ENCODE measurements around the gene TECR. TPM values are rescaled to one million over a fixed set of nuclear protein-coding genes. Genes with fewer than 3 reads are reported as not detected.
"Not testable (repeated sequence)": the region's sequence is repeated elsewhere in the genome, so short reads cannot be mapped to it uniquely, and the experiment has no call there.

Gene TECR
- polyA plus RNA-seq, 4 donors, result 64.8 to 153 (median 142) TPM

- no peak for DNase-seq (ENCODE audit: low read depth in 4 of 4, low spot score in 3 of 4)
Measured at GRCh38 chr19:14533450-14533849, 4.1 kb downstream of the TECR start.

DNA sequence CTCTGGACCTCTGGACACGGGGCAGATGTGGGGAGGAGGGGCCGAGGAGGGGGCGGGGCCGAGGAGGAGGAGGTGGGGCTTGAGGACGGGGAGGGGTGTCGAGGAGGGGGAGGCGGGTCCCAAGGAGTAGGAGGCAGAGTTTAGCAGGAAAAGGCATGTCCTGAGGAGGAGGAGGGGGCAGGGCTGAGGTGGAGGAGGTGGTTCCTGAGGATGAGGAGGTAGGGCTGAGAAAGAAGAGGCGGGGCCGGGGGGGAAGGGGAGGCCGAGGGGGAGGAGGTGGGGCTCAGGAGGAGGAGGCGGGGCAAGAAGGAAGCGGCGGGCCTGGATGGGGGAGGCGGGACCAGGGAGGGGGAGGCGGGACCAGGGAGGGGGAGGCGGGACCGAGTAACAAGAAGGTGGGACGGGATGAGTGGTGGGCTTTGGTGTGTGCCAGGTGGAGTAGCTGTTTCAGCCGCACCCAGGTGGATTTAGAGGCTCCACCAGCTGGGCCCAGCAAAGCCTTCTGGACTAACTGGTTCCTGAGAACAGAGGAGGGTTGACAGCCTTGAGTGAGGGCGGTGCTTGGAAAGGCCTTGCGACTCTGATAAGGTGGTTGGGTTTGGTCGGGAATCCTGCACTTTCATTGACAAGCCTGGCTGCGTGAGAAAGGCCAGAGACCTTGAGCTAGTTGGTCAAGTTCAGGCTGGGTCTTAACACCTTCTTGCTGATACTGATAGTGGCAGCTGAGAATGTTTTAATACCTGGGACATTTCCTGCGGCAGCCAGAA lies 7.7 kb downstream of the TECR start:
- peak in 1 of 4 donors; percentile 37 for DNase-seq (ENCODE audit: low read depth in 4 of 4, low spot score in 3 of 4)

GRCh38 chr19:14540741-14541525 lies 11.5 kb downstream of the TECR start:
- no peak for DNase-seq (ENCODE audit: low read depth in 4 of 4, low spot score in 3 of 4)

DNA sequence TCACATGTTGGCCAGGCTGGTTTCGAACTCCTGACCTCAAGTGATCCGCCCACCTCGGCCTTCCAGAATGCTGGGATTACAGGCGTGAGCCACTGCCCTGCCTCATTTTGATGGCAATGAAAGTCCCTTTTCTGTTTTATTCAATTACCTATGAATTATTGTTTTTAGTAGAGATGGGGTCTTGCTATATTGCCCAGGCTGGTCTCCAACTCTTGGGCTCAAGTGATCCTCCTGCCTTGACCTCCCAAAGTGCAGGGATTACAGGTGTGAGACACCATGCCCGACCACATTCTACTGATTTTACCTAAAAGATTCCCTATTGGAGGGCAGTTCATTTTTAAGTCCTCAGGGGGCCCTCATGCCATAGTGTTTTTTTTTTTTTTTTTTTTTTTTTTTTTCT lies 12.6 kb downstream of the TECR start:
- DNase-seq (ENCODE audit: low read depth in 4 of 4, low spot score in 3 of 4), result not testable (repeated sequence)

DNA sequence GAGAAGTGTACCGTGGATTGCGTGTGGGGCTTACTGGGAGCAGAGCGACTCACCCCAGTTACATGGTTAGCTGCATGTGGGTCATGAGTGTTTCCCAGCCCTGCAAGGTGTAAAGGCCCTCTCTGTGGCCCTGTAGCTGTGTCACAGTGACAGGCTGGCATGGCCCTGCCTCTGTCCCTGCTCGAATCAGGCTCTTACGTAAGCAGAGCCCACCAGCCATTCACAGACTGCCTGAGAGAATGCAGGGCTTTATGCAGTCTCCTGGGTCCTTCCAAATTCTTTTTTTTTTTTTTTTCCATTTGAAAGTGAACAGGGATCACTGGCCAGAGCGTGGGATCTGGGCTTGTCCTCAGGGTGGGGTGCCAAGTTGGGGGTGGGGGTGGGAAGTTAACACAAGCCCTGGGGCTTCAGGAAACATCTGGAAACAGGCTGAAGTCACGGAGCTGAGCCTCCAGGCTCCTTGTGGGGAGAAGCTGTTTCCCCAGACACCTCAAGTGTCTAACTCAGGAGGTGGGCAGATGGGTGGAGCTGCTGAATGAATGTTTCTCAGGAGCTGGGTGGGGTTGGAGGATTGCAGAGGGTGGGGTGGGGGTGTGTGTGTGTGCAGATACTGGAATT lies 13.4 kb downstream of the TECR start:
- DNase-seq (ENCODE audit: low read depth in 4 of 4, low spot score in 3 of 4), result no peak

GRCh38 chr19:14544047-14544446 lies 14.7 kb downstream of the TECR start:
- DNase-seq (ENCODE audit: low read depth in 4 of 4, low spot score in 3 of 4), result no peak

DNA sequence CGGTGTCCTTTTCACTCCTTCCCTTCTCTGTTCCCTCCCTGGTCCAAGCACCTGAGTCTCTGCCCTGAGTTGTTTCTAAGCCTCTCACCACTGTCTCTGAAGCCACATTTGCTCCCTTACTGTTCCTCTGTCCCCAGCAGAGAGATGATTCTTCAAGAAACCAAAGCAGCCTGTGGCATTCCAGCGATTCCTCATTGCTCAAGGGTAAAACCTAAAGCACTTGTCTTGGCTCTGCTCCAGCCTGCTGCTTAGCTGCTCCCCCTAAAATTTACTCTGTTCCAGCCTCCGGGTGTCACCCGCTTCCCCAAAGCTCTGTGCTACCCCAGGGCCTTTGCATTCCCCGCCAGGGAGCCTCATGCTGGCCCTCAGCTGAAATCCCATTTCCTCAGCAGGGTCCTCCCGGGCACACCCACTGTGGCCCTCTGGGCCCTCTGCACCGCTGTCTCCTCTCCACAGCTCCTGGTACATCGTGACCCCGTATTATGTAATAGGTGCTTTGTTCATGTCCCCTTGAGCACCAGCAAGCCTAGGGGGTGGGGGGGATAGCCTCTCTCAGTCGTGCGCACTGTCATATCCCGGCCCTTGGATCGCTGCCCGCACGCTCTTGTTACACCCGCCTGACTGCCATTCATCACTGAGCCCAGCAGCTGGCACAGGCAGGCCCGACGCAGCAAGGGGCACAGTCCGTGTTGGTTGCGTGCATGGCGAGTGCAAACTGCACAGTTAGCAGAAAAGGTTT lies 15.8 kb downstream of the TECR start:
- DNase-seq (ENCODE audit: low read depth in 4 of 4, low spot score in 3 of 4), result no peak

- DNase-seq (ENCODE audit: low read depth in 4 of 4, low spot score in 3 of 4), result no peak
Measured at GRCh38 chr19:14545716-14546082, 16.3 kb downstream of the TECR start.

DNA sequence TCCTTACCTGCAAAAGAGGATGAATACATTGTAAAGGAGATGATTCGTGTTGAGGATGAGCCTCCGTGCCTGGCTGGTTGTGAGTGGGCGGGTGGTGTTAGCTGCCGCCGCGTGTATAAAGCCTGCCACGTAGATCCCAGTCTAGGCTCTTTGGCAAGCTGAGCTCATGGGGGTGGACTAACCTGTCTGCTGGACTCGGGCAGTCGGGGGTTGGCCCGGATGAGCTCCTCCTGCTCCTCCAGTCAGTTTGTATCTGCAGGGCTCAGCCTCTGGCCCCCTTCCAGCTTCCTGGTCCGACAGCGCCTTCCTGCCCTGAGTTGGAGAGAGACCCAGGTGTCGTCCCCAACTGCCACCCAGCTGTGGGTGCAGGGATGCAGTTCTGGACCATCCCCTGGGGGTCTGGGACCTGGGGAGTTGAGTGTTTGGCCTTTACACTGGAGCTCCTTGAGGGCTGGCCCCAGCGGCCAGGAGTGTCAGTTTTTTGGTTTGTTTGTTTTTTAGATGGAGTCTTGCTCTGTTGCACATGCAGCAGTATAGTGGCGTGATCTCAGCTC lies 20.9 kb downstream of the TECR start:
- DNase-seq (ENCODE audit: low read depth in 4 of 4, low spot score in 3 of 4), result no peak

GRCh38 chr19:14551134-14552005 lies 22.0 kb downstream of the TECR start:
- not testable (repeated sequence) for DNase-seq (ENCODE audit: low read depth in 4 of 4, low spot score in 3 of 4)

DNA sequence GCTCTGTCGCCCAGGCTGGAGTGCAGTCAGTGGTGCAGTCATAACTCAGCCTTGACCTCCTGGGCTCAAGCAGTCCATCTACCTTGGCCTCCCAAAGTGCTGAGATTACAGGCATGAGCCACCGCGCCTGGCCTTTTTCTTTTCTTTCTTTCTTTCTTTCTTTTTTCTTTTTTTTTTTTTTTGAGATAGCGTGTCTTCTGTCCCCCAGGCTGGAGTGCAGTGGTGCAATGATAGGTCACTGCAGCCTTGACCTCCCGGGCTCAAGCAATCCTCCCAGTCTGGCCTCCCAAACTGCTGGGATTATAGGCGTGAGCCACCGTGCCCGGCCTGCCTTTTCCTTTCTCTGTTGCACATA lies 22.6 kb downstream of the TECR start:
- DNase-seq (ENCODE audit: low read depth in 4 of 4, low spot score in 3 of 4), result not testable (repeated sequence)

DNA sequence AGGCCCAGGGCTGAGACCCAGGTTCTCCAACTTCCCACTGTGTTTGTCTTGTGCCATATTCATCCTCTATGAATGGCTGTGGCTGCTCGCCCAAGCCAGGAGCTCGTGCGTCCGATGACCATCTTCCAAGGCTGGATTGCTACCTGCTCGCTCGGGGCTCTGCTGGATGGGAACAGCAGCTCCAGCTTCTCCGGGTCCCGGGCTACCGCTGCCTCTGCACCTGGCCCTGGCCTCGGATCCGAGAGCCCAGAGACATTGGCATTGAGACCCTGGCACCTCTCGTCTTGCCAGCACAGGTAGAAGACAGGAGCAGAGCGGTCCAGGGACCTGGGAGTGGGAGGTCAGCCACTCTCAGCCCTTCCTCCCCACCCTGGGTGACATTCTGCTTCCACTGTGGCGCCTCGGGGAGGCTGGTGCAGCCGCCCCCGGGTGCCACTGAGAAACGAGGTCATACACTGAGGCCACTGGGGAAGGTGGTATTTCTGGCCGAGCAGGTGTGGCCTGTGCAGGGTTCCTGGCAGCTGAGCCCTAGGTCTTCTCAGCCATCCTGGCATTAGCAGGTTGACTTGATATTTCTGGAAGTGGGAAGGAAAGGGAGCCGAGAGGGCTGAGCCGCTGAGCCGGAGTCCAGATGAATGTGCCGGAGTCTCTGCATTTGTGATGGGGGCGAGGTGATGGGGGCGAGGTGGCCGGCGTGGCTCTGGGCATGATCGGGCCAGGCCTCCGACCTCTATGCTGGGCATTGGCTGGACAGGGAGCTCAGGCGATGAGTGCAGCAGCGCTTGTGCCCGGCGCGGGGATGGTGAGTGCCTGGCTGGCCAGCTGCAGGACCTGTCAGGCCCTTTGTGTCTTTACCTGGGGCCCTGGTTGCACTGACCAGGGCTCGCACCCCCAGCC lies 23.9 kb downstream of the TECR start:
- no peak for DNase-seq (ENCODE audit: low read depth in 4 of 4, low spot score in 3 of 4)

GRCh38 chr19:14553939-14554243 lies 24.5 kb downstream of the TECR start:
- no peak for DNase-seq (ENCODE audit: low read depth in 4 of 4, low spot score in 3 of 4)

DNA sequence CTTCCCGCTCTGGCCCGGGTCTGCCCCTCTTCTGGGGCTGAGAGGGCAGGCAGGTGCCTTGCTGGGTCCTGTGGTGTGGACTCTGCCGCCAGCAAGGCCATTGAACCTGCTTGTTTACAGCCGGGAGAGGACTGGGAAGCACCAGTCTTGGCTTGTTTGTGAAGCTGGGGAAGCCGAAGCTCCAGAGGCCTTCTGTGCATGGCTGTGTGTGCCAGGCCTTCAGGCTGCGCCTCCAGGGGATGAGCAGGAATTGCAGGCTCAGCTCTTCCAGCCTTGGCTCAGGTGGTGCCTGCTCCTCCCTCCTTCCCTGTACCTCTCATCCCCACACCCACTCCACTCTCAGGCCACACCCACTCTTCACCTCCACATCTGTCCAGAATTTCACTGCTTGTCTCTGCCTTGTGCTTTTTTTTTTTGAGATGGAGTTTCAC lies 25.0 kb downstream of the TECR start:
- DNase-seq (ENCODE audit: low read depth in 4 of 4, low spot score in 3 of 4), result no peak

- DNase-seq (ENCODE audit: low read depth in 4 of 4, low spot score in 3 of 4), result no peak
Measured at GRCh38 chr19:14555918-14556661, 26.7 kb downstream of the TECR start.

GRCh38 chr19:14556662-14557188 lies 27.3 kb downstream of the TECR start:
- no peak for DNase-seq (ENCODE audit: low read depth in 4 of 4, low spot score in 3 of 4)

DNA sequence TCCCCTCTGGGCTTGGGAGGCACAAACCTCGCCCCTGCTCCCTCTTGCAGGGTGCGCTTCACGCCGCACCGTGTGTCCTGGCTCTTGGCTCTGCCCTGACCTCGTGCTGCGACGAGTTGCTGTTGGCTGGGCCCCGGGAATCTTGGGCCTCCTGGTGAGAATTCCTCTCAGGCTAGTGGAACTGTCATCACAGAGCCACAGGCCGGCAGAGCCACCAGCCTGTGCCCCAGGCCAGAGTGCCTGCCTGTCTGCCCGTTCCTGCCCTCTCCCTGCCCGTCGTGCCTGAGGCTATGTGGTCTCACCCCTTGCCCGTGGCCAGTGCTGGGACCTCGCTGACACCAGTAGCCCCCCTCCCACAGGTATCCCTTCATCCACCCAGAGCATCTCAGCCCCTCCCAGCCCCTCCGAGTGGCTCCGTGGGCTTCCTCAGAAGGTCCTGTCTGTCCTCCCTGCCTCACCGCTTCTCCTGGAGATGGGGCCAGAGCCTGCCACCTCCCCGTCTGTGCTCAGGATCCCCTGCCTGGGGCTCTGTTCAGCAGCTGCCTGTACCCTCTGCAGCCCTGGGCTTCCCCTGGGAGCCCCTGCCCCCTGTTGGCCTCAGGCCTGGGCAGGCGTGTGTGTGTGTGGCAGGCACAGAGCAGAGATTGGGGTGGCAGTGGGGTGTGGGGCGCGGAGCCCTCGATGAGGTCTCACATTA lies 29.1 kb downstream of the TECR start:
- DNase-seq (ENCODE audit: low read depth in 4 of 4, low spot score in 3 of 4), result no peak

Measured in left renal pelvis (tissue), 4 donors.